HEK293 (cell line): ENCODE measurements around the gene SAT1.

ENCODE experiments used
- IKZF3 ChIP-seq: fragments of 450-650 bp; IDR thresholded peaks from 2 replicates; pipeline ENCODE4 v1.5.0; 2018; ENCODE audit warnings: missing biosample characterization, mild to moderate bottlenecking, missing genetic modification characterization, moderate library complexity
- MZF1 ChIP-seq: fragments of 450-650 bp; formaldehyde crosslinking; IDR thresholded peaks from 2 replicates; pipeline ENCODE4 v1.5.1; 2017; ENCODE audit warnings: missing biosample characterization, missing genetic modification characterization, borderline replicate concordance
- SALL2 ChIP-seq: fragments of 450-650 bp; formaldehyde crosslinking; IDR thresholded peaks from 2 replicates; pipeline ENCODE4 v1.5.0; 2017; ENCODE audit warnings: missing biosample characterization, mild to moderate bottlenecking, missing genetic modification characterization, borderline replicate concordance
- SP7 ChIP-seq: fragments of 450-650 bp; formaldehyde crosslinking; IDR thresholded peaks from 2 replicates; pipeline ENCODE4 v1.5.1; 2016; ENCODE audit warnings: missing biosample characterization, missing genetic modification characterization
- WT1 ChIP-seq: fragments of 450-650 bp; formaldehyde crosslinking; IDR thresholded peaks from 2 replicates; pipeline ENCODE4 v1.5.1; 2016; ENCODE audit warnings: missing biosample characterization, missing genetic modification characterization
- ZBTB7A ChIP-seq: fragments of 450-650 bp; formaldehyde crosslinking; IDR thresholded peaks from 2 replicates; pipeline ENCODE4 v1.5.1; 2016; ENCODE audit warnings: low read depth, missing biosample characterization, missing genetic modification characterization
- ZNF335 ChIP-seq: fragments of 450-650 bp; formaldehyde crosslinking; conservative IDR thresholded peaks from 2 replicates; pipeline ENCODE4 v1.5.1; 2016; ENCODE audit warnings: missing biosample characterization, missing genetic modification characterization
- ZNF426 ChIP-seq: fragments of 450-650 bp; formaldehyde crosslinking; IDR thresholded peaks from 2 replicates; pipeline ENCODE4 v1.5.1; 2017; ENCODE audit warnings: missing biosample characterization, missing genetic modification characterization, mild to moderate bottlenecking, inconsistent platforms, moderate library complexity
- ZNF600 ChIP-seq: fragments of 450-650 bp; formaldehyde crosslinking; IDR thresholded peaks from 2 replicates; pipeline ENCODE4 v1.5.1; 2016; ENCODE audit warnings: missing biosample characterization, missing genetic modification characterization
- ZNF626 ChIP-seq: fragments of 450-650 bp; sonication (Bioruptor Pico); formaldehyde crosslinking; IDR thresholded peaks from 2 replicates; pipeline ENCODE4 v1.5.1; 2018; ENCODE audit warnings: missing biosample characterization, missing genetic modification characterization, inconsistent platforms
- ZNF629 ChIP-seq: fragments of 450-650 bp; formaldehyde crosslinking; IDR thresholded peaks from 2 replicates; pipeline ENCODE4 v1.5.1; 2017; ENCODE audit warnings: missing biosample characterization, missing genetic modification characterization
- ZNF701 ChIP-seq: fragments of 450-650 bp; formaldehyde crosslinking; IDR thresholded peaks from 2 replicates; pipeline ENCODE4 v1.5.1; 2016; ENCODE audit warnings: missing biosample characterization, missing genetic modification characterization
- ZSCAN16 ChIP-seq: fragments of 450-650 bp; formaldehyde crosslinking; IDR thresholded peaks from 2 replicates; pipeline ENCODE4 v1.5.1; 2016; ENCODE audit warnings: missing biosample characterization, missing genetic modification characterization
- ZSCAN30 ChIP-seq: fragments of 450-650 bp; IDR thresholded peaks from 2 replicates; pipeline ENCODE4 v1.5.1; 2018; ENCODE audit warnings: missing biosample characterization, mild to moderate bottlenecking, missing genetic modification characterization, moderate library complexity
- TF ChIP-seq, protein P1 (sequence below): fragments of 450-650 bp; formaldehyde crosslinking; IDR thresholded peaks from 2 replicates; pipeline ENCODE4 v1.5.1; 2016; ENCODE audit warnings: missing biosample characterization, missing genetic modification characterization
- TF ChIP-seq, protein P2 (sequence below): fragments of 450-650 bp; formaldehyde crosslinking; IDR thresholded peaks from 2 replicates; pipeline ENCODE4 v1.5.1; 2017; ENCODE audit warnings: missing biosample characterization, missing genetic modification characterization
- TF ChIP-seq, protein P3 (sequence below): fragments of 450-650 bp; formaldehyde crosslinking; IDR thresholded peaks from 2 replicates; pipeline ENCODE4 v1.5.1; 2016; ENCODE audit warnings: missing biosample characterization, missing genetic modification characterization
- TF ChIP-seq, protein P4 (sequence below): fragments of 450-650 bp; formaldehyde crosslinking; IDR thresholded peaks from 2 replicates; pipeline ENCODE4 v1.5.1; 2017; ENCODE audit warnings: missing biosample characterization, missing genetic modification characterization
- TF ChIP-seq, protein P5 (sequence below): fragments of 450-650 bp; formaldehyde crosslinking; IDR thresholded peaks from 2 replicates; pipeline ENCODE4 v1.5.1; 2016; ENCODE audit warnings: missing biosample characterization, missing genetic modification characterization
- TF ChIP-seq, protein P6 (sequence below): fragments of 450-650 bp; formaldehyde crosslinking; IDR thresholded peaks from 2 replicates; pipeline ENCODE4 v1.5.1; 2016; ENCODE audit warnings: missing biosample characterization, missing genetic modification characterization
- TF ChIP-seq, protein P7 (sequence below): fragments of 450-650 bp; formaldehyde crosslinking; IDR thresholded peaks from 2 replicates; pipeline ENCODE4 v1.5.1; 2016; ENCODE audit warnings: missing biosample characterization, missing genetic modification characterization

Gene SAT1

DNA sequence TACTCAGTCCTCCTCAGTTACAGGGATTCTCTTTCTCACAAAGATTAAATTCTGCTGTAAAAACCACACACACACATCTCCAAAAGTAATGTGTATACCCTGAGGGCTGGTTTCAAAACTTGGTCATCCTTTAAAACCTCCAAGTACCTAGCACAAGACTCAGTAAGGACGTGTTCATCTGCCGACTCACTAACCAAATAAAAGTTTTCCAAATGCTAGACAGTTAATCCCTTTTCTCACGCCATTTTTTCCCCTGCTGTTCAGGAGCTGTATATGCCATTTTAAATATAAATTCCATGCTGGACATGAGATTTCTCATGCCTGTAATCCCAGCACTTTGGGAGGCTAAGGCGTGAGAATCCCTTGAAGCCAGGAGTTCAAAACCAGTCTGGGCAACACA, 3.9 kb upstream of the SAT1 start (continued):
- TF ChIP-seq, protein P1, sequence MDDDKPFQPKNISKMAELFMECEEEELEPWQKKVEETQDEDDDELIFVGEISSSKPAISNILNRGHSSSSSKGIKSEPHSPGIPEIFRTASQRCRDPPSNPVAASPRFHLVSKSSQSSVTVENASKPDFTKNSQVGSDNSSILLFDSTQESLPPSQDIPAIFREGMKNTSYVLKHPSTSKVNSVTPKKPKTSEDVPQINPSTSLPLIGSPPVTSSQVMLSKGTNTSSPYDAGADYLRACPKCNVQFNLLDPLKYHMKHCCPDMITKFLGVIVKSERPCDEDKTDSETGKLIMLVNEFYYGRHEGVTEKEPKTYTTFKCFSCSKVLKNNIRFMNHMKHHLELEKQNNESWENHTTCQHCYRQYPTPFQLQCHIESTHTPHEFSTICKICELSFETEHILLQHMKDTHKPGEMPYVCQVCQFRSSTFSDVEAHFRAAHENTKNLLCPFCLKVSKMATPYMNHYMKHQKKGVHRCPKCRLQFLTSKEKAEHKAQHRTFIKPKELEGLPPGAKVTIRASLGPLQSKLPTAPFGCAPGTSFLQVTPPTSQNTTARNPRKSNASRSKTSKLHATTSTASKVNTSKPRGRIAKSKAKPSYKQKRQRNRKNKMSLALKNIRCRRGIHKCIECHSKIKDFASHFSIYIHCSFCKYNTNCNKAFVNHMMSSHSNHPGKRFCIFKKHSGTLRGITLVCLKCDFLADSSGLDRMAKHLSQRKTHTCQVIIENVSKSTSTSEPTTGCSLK: no peak
- TF ChIP-seq ZNF701 (tag by site-specific recombination) (no peak), ZNF629 (tag by site-specific recombination) (peak; percentile 57; the same call in 1 of the 2 replicates), MZF1 (tag by site-specific recombination) (peak; percentile 43), ZNF335 (tag by site-specific recombination) (no peak), ZNF626 (no peak), ZSCAN16 (tag by site-specific recombination) (no peak), WT1 (no peak), SP7 (tag by site-specific recombination) (0 out of 2 replicates have a peak, but pooled peaks have one; percentile 37), ZNF600 (tag by site-specific recombination) (no peak), SALL2 (no peak), ZBTB7A (no peak), ZSCAN30 (tag by site-specific recombination) (0 out of 2 replicates have a peak, but pooled peaks have one; percentile 9), ZNF426 (tag by site-specific recombination) (no peak), IKZF3 (tag by site-specific recombination) (peak; percentile 15; the same call in 1 of the 2 replicates)
- TF ChIP-seq, protein P2, sequence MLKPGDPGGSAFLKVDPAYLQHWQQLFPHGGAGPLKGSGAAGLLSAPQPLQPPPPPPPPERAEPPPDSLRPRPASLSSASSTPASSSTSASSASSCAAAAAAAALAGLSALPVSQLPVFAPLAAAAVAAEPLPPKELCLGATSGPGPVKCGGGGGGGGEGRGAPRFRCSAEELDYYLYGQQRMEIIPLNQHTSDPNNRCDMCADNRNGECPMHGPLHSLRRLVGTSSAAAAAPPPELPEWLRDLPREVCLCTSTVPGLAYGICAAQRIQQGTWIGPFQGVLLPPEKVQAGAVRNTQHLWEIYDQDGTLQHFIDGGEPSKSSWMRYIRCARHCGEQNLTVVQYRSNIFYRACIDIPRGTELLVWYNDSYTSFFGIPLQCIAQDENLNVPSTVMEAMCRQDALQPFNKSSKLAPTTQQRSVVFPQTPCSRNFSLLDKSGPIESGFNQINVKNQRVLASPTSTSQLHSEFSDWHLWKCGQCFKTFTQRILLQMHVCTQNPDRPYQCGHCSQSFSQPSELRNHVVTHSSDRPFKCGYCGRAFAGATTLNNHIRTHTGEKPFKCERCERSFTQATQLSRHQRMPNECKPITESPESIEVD (tag by site-specific recombination): peak; percentile 82
- TF ChIP-seq, protein P3, sequence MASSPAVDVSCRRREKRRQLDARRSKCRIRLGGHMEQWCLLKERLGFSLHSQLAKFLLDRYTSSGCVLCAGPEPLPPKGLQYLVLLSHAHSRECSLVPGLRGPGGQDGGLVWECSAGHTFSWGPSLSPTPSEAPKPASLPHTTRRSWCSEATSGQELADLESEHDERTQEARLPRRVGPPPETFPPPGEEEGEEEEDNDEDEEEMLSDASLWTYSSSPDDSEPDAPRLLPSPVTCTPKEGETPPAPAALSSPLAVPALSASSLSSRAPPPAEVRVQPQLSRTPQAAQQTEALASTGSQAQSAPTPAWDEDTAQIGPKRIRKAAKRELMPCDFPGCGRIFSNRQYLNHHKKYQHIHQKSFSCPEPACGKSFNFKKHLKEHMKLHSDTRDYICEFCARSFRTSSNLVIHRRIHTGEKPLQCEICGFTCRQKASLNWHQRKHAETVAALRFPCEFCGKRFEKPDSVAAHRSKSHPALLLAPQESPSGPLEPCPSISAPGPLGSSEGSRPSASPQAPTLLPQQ (tag by site-specific recombination): 0 out of 2 replicates have a peak, but pooled peaks have one; percentile 34
- TF ChIP-seq, protein P4, sequence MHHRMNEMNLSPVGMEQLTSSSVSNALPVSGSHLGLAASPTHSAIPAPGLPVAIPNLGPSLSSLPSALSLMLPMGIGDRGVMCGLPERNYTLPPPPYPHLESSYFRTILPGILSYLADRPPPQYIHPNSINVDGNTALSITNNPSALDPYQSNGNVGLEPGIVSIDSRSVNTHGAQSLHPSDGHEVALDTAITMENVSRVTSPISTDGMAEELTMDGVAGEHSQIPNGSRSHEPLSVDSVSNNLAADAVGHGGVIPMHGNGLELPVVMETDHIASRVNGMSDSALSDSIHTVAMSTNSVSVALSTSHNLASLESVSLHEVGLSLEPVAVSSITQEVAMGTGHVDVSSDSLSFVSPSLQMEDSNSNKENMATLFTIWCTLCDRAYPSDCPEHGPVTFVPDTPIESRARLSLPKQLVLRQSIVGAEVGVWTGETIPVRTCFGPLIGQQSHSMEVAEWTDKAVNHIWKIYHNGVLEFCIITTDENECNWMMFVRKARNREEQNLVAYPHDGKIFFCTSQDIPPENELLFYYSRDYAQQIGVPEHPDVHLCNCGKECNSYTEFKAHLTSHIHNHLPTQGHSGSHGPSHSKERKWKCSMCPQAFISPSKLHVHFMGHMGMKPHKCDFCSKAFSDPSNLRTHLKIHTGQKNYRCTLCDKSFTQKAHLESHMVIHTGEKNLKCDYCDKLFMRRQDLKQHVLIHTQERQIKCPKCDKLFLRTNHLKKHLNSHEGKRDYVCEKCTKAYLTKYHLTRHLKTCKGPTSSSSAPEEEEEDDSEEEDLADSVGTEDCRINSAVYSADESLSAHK (tag by site-specific recombination): peak; percentile 58; the same call in 1 of the 2 replicates
- TF ChIP-seq, protein P5, sequence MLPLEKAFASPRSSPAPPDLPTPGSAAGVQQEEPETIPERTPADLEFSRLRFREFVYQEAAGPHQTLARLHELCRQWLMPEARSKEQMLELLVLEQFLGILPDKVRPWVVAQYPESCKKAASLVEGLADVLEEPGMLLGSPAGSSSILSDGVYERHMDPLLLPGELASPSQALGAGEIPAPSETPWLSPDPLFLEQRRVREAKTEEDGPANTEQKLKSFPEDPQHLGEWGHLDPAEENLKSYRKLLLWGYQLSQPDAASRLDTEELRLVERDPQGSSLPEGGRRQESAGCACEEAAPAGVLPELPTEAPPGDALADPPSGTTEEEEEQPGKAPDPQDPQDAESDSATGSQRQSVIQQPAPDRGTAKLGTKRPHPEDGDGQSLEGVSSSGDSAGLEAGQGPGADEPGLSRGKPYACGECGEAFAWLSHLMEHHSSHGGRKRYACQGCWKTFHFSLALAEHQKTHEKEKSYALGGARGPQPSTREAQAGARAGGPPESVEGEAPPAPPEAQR (tag by site-specific recombination): no peak
- TF ChIP-seq, protein P6, sequence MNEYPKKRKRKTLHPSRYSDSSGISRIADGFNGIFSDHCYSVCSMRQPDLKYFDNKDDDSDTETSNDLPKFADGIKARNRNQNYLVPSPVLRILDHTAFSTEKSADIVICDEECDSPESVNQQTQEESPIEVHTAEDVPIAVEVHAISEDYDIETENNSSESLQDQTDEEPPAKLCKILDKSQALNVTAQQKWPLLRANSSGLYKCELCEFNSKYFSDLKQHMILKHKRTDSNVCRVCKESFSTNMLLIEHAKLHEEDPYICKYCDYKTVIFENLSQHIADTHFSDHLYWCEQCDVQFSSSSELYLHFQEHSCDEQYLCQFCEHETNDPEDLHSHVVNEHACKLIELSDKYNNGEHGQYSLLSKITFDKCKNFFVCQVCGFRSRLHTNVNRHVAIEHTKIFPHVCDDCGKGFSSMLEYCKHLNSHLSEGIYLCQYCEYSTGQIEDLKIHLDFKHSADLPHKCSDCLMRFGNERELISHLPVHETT (tag by site-specific recombination): peak; percentile 70; the same call in 1 of the 2 replicates
- TF ChIP-seq, protein P7, sequence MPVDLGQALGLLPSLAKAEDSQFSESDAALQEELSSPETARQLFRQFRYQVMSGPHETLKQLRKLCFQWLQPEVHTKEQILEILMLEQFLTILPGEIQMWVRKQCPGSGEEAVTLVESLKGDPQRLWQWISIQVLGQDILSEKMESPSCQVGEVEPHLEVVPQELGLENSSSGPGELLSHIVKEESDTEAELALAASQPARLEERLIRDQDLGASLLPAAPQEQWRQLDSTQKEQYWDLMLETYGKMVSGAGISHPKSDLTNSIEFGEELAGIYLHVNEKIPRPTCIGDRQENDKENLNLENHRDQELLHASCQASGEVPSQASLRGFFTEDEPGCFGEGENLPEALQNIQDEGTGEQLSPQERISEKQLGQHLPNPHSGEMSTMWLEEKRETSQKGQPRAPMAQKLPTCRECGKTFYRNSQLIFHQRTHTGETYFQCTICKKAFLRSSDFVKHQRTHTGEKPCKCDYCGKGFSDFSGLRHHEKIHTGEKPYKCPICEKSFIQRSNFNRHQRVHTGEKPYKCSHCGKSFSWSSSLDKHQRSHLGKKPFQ (tag by site-specific recombination): no peak
